H54 (cell line): ENCODE measurements around the gene NUP214.
"Not testable (repeated sequence)": the region's sequence is repeated elsewhere in the genome, so short reads cannot be mapped to it uniquely, and the experiment has no call there.

Experiments used
- DNase-seq: peaks from one replicate; pipeline ENCODE4 v3.0.0; 2011; ENCODE audit warnings: low spot score, mixed read lengths; ENCODE audit not compliant: insufficient read length
- FAIRE-seq: peaks from 3 replicates; lab custom pipeline; 2011; peaks lifted over from hg19 to GRCh38; lab: Jason Lieb, UNC
- POLR2A ChIP-seq: IDR thresholded peaks from 2 replicates; pipeline ENCODE4 v1.6.1; 2011; ENCODE audit warnings: low read depth, mild to moderate bottlenecking, low read length

NUP214 gene

DNA sequence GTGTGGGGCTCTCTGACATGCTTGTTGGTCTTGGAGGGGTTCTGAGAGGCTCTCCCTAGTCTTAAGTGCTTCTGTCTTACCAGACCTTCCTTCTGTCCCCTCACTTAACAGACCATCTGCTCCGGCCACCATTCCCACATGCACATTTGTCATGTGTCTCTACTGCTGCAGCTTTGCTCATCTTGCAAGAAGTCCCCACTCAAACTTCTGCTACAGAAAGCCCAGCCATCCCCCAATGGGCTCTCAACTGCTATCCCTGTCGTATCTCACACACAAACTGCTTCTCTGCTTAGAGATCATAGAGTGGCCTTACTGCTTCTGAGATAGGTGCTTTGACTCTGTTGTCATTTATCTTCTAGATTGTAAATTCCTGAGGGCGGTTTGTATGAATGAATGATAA, 69.4 kb downstream of the NUP214 start:
- FAIRE-seq (no peak), DNase-seq (no peak)
- TF ChIP-seq POLR2A: no peak

DNA sequence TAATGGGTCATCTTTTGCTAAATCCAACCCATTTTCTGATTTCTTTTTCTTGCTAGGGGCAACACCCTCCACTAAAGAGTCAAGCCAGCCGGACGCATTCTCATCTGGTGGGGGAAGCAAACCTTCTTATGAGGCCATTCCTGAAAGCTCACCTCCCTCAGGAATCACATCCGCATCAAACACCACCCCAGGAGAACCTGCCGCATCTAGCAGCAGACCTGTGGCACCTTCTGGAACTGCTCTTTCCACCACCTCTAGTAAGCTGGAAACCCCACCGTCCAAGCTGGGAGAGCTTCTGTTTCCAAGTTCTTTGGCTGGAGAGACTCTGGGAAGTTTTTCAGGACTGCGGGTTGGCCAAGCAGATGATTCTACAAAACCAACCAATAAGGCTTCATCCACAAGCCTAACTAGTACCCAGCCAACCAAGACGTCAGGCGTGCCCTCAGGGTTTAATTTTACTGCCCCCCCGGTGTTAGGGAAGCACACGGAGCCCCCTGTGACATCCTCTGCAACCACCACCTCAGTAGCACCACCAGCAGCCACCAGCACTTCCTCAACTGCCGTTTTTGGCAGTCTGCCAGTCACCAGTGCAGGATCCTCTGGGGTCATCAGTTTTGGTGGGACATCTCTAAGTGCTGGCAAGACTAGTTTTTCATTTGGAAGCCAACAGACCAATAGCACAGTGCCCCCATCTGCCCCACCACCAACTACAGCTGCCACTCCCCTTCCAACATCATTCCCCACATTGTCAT, 72.0 kb downstream of the NUP214 start:
- no peak for DNase-seq
- FAIRE-seq: no peak
- TF ChIP-seq POLR2A: no peak

DNA sequence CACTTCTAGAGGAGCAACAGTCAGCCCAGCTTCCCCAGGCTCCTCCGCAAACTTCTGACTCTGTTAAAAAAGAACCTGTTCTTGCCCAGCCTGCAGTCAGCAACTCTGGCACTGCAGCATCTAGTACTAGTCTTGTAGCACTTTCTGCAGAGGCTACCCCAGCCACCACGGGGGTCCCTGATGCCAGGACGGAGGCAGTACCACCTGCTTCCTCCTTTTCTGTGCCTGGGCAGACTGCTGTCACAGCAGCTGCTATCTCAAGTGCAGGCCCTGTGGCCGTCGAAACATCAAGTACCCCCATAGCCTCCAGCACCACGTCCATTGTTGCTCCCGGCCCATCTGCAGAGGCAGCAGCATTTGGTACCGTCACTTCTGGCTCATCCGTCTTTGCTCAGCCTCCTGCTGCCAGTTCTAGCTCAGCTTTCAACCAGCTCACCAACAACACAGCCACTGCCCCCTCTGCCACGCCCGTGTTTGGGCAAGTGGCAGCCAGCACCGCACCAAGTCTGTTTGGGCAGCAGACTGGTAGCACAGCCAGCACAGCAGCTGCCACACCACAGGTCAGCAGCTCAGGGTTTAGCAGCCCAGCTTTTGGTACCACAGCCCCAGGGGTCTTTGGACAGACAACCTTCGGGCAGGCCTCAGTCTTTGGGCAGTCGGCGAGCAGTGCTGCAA, 72.8 kb downstream of the NUP214 start:
- no peak for TF ChIP-seq POLR2A
- DNase-seq (no peak), FAIRE-seq (no peak)

DNA sequence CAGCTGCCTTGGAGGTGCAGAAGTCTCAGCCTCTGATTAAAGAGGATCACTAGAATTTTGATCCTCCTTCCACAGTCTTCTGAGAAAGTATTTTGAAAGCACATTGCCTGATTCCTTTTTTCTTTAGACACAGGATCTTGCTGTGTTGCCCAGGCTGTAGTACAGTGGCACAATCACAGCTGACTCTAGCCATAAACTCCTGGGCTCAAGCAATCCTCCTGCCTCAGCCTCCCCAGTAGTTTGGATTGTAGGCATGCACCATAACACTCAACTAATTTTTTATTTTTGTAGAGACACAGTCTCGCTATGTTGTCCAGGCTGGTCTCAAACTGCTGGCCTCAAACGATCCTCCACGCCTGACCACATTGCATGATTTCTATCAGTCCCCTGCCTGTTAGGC, 76.5 kb downstream of the NUP214 start:
- FAIRE-seq (no peak), DNase-seq (no peak)
- TF ChIP-seq POLR2A: no peak

DNA sequence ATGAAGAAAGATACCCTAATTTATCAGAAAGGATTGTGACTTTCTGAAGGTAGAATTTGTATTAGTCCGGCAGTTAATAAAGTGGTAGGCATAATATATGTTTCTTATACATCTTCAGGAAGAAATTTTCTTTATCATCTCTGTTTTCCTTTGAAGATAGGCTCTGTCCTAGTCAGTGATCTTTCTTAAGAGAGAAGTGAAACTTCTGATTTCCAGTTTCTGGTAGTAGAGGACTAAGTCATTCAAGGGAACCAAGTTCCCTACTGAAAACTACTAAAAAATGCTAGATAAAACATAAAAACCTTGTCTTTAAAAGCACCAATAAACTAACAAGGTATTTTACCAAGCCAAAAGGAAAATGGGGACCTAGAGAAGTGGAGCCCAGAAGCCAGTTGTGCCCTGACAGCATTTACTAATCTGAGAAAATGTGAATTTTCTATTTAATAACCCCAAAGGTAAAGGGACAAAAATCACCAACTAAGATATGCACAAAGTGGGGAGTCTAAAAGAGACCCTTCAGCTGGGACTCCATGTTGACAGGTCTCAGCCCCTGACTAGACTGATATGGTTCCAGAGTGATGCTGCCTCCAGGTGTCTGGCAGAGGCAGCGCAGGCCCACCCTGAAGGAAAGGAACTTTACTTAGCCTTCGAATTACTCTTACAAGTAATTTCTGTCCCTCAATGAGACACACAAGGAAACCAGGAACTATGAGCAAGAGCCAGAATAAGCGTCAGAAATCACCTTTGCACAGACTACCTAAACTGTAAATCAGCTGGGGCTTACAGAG, 78.2 kb downstream of the NUP214 start:
- TF ChIP-seq POLR2A: no peak
- DNase-seq: no peak
- FAIRE-seq: no peak

DNA sequence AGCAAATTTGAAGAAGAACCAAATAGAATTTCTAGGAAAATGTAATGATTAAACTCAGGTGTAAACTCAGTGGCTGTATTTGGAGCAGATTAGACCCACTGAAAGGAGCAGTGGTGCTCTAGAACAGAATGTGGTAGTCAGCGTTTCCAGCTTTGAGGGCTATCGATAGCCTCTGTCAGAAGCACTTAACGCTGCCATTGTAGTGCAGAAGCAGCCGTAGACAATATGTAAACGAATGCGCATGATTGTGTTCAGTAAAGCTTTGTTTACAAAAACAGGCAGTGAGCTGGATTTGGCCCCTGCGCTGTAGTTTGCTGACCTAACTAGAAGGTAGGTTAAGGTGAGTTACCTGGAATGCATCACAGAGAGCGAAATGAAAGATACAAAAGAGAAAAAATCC, 78.9 kb downstream of the NUP214 start:
- TF ChIP-seq POLR2A: no peak
- DNase-seq: no peak
- no peak for FAIRE-seq

DNA sequence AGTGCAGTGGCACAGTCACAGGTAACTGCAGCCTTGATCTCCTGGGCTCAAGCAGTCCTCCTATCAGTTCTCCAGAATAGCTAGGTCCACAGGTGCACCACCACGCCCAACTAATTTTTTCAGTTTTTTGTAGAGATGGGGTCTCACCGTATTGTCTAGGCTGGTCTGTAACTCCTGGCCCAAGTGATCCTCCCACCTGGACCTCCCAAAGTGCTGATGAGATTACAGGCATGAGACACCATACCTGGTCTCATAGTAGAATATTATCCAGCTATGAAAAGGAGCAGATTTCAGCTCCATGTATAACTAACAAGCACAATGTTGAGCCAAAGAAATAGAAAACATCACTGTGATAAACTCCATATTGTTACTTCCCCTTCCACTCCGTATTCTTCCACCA, 81.1 kb downstream of the NUP214 start:
- FAIRE-seq (no peak), DNase-seq (no peak)
- no peak for TF ChIP-seq POLR2A

DNA sequence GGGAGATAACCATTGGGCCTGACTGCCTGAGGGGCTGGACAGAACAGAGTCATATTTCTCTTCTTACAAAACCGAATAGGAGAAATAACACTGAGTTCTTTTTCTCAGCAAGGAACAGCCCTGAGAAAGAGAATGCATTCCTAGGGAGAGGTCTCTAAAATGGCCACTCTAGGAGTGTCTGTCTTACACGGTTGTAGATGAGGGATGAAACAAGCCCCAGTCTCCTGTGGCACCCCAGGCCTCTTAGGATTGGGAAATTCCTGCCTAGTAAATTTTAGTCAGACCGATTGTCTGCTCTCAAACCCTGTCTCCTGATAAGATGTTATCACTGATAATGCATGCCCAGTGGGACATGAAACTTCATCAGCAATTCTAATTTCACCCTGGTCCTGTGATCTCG, 86.5 kb downstream of the NUP214 start:
- not testable (repeated sequence) for FAIRE-seq

DNA sequence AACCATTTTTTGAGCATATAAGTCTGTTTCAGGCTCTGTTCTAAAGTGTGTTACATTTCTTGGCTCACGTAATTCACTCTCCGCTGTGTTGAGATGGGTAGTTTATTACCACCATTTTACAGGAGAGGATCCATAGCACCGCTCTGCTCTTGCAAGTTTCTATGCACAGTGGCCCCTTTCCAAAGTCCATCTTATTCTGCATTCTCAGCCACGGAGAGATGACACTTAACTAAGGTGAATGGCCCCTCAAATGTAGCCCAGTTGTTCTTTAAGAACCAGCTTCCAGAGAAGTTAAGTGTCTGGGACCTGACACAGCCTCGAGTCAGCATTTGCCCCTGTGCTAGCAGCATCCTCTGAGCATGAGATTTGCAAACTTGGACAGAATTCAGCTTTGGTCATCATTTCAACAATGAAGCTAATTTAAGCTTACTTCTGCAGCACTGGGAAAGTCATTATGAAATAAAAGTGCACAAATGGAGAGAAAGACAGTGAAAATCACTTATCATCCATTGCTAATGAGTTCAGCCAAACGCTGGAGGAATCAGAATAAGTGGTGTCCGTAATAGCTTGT, 89.0 kb downstream of the NUP214 start:
- FAIRE-seq (no peak), DNase-seq (no peak)
- no peak for TF ChIP-seq POLR2A

More for the DNA sequence above, 86.5 kb downstream of the NUP214 start:
- DNase-seq: not testable (repeated sequence)

DNA sequence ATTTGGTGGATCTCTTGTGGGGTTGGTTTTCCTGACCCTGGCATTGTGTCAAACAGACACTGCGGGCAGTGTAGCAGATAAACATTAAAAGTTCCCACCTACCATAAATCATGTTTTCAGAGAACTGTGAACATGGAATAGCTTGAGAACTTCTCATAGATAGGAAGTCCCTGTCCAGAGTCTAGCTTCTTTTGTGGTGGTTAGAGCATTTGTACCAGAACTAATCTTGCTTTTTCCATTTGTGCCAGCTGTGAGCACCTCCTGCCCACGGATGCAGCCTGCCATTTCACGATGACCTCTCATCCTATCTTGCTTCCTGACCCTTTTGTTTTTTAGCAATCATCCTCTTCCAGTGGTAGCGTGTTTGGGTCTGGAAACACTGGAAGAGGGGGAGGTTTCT, 89.5 kb downstream of the NUP214 start:
- no peak for TF ChIP-seq POLR2A
- FAIRE-seq: no peak
- DNase-seq: no peak

DNA sequence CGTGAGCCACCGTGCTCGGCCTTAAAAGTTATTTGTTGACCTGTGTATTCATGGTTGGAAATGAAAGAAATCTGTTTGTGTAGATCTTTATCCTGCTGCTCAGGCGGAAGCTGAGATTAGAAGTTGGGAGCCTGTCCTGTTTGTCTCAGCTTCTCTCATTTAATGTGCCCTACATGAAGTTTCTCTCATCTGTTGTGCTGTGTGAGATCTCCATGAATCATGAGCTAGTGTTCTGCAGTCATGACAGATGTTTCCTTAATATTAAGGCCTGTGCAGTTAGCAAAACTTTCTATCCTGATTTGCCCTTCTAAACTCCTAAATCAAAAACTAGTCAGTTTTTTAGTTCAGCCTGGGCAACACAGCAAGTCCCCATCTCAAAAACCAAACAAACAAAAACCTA, 91.4 kb downstream of the NUP214 start:
- TF ChIP-seq POLR2A: no peak
- DNase-seq (no peak), FAIRE-seq (no peak)

DNA sequence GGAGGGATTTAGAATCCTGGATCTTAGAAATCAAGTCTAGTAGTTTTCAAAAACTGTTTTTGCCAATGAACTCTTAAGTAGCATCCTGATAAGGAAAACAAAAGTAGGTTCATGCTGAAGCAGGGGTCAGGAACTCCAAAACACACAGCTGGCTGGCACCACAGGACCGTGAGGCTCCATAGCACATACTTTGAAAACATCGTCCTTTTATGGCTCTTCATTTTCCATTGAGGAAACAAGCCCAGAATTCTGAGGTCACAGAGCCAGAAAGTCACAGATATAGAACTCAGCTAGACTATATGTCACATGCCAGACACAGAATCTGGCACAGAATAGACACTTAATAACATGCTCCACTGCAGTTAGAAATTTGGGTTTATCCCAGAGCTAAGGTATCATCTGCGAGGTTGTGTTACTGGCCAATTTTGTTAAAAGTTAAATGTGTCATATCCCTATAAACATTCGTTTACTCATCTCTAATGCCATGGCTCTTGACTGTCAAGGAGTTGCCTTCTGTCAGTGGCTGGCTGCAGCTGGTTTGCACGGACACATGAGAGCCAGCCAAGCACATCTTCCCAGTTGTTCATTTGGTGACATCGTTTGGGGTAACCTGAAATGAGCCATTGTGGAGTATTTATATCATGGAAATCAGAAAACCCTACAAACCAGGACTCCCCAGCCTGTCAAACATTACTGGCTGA, 92.1 kb downstream of the NUP214 start:
- FAIRE-seq: no peak
- TF ChIP-seq POLR2A: no peak
- DNase-seq: no peak

DNA sequence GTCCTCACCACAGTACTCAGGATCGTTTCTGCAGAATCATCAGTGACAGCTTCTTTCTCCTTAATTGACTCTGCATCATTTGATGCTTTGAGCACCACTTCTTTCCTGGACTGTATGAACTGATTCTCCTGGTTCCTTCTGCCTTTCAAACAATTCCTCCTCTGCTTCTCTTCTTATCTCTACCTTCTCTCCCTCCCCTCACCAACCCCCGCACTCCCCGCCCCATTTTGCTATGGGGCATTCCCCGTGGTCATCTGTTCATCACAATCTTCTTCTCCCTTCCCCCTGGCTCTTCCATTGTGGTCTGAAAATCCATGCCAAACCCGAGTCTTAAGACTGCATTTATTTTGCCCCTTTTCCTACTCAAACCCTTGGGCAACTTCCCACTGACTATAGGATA, 93.0 kb downstream of the NUP214 start:
- FAIRE-seq (no peak), DNase-seq (no peak)
- no peak for TF ChIP-seq POLR2A
